NCI-H187 (cell line): Measurements from ENCODE around the gene CAPN13.

Experiments used
- DNase-seq, 2 experiments: peaks; one replicate each; lab custom pipeline; 2025; lab: John Stamatoyannopoulos, UW

Gene CAPN13

DNA sequence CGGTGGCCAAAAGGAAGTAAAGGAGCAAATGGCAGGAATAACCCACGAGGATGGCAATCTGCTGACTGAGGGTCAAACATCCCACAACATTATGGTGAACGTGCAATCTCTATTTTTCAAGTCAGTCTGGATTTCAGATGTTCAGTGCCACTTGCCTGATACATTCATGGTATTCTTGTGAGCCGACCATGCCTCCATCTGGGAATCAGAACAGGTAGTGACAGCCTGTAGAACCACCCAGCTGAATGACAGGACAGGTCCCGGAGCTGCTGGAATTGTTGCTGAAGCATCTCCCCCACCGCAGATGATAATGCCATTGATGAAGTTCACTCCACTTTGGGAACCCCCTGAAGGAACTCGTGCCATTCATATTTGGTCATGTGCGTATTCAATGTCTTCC, 123.2 kb downstream of the CAPN13 start:
- DNase-seq: no peak

DNA sequence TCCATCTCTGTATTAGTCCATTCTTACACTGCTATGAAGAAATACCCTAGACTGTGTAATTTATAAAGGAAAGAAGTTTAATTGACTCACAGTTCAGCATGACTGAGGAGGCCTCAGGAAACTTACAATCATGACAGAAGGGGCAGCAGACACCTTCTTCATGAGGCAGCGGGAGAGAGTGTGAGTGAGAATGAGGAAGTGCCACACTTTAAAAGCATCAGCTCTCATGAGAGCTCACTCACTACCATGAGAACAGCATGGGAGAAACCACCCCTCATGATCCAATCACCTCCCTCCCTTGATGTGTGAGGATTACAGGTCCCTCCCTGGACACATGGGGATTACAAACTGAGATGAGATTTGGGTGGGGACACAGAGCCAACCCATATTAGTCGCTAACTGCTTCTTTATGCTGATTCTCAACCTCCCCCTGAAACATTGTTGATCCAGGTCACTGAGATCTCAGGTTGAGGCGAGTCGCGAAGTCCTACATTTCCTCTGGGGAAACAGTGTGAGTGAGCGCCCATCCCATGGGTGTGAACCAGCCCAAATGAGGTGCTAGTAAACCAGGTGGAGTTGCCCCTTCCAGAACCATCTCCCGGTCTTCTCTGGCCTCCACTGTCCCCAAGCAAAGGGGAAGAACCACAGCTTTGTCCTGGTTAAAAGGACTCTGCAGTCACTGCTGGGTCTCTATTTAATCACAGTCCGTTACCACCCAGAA, 123.8 kb downstream of the CAPN13 start:
- DNase-seq: no peak

DNA sequence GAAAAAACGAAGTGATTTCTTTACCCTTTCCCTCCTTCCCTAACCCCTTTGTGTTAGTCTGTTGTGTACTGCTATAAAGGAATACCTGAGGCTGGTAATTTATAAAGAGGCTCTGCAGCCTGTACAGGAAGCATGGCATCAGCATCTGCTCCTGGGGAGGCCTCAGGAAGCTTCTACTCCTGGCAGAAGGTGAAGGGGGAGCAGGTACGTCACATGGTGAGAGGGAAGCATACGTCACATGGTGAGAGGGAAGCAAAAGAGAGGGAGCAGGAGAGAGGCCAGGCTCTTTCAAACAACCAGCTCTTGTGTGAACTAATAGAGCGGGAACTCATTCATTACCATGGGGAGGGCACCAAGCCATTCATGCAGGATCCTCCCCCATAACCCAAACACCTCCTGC, 126.2 kb downstream of the CAPN13 start:
- DNase-seq: no peak

DNA sequence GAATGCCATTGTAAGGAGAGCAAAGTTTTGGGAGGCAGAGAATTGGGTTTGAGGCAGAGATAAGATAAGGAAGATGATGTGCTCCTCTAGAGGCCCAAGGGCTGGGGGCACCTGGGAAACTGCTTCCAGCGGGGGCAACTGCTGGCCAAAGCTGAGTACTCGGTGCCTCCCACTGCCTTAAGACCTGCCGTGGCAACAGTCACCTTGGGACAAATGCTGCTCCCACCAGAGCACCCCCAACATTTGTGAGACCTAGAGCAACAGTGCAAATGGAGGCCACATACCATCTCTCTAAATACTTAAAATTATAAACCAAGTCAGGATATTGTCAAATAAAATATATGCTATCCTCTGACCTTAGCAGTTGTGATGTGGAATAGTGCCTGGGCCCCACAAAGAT, 127.1 kb downstream of the CAPN13 start:
- DNase-seq: no peak

DNA sequence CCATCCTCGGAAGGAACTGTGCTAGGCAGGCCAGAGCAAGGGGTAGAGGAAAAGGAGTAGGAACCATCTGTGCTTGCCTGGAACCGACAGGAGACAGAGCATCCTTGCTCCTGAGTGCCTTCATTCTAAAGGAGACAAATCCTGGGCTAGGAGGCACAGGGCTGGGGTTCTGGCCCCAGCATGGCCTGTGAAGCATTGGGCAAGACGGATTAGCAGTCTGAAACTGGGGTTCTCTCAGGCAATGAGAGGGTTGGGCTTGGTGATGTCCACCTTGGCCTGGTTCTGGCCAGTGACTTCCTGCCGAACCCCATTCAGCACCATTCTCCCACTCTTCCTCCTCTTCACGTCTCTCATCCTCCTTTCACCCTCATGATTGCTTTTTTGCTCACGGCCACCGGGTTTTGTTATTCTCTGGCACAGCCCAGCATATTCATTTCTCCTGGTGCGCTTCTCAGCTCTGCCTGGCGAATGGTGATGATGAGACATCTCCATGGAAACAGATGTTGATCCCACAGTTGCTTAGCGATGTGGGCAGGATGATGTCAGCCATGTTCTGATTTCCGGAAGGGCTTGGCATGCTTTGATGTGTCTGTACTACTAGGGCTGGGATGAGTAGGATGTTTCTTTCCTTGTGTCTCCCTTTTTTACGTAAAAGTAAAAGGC, 127.7 kb downstream of the CAPN13 start:
- DNase-seq: no peak

DNA sequence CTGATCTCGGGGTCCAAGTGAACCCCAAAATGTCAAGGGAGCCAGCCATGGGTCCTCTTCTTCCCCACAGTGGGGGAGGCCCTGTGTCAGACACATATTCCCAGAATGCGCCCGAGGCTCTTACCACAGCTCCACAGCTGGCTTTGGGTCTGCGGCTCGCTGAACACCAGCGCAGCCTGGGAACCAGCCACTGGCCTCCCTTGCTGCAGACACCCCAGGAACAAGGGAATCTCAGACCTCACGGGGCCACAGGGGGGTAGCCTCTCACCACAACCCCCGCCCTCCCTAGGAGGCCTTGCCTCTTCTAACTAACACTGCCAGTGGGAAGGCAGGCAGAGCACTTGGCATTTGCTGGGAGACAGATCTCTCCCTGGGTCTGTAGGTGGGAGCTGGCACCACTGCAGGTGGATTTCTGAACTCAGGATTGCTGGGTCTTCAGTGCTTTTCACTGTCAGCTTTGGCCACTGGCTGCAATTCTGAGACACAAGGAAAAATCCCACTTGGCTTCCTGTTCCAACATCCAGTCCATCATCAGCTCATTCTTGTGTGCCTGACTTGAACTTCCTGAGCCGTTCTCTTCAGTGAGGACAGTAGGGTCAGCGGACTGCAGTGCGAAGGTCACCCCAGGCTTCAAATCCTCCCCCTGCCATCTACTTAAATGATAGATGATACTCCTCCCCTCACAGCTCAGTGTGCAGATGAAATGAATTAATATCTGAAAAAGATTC, 128.7 kb downstream of the CAPN13 start:
- no peak for DNase-seq

DNA sequence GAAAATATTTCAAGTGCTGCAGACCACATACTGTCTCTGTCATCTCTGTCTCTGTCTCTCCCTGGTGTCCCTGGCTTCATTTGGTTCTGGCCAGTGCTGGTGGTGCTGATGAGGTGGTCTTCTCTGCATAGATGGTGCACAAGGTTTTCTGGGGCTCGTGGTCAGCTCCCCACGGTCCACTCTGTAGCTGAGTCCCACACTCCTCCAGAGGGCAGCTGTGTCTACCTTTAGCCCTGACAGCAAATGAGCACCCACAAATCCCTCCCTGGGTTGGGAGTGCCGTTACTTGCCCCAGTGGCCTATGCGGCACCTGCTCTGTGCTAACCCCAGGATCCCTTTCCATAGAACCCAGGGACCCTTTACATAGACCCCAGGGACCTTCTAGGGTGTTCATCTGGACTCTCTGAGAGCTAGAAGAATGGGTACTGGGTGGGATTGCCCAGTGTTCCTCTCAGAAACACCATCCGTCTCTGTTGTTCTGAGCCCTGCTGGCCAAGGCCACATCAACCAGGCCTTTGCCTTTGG, 129.3 kb downstream of the CAPN13 start:
- DNase-seq: no peak

DNA sequence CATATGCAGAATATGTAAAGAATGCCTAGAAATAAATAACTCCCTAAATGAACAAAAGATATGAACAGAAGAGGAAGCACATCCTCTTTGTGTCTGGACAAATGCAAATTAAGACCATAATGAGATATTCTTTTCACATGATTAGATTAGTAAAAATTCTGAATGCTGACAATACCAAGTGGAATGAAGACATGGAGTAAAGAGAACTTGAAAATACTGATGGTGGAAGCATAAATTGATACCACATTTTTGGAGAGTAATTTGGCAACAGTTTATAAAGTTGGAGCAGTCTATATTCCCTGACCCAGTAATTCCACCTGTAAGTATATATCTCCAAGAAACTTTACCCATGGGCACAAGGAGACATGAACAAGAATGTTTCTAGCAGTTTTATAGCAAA, 130.0 kb downstream of the CAPN13 start:
- DNase-seq: no peak

DNA sequence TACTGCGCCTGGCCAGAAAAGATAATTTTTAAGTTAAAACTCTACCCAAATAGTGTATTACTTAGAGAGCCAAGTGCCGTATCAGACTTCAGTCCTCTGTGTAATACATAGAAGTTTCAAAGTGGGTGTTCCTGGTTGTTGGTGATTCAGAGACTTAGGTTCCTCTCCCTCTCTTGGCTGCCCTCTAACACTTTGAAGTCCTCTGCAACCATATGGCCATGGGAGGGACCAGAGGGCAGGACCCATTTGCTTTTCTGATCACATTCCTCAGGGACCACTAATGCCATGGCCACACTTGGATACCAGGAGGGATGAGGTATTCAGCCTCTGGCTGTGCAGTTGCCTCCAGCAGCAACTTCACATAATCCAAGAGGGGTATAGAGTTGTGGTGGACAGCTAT, 131.5 kb downstream of the CAPN13 start:
- DNase-seq: no peak

DNA sequence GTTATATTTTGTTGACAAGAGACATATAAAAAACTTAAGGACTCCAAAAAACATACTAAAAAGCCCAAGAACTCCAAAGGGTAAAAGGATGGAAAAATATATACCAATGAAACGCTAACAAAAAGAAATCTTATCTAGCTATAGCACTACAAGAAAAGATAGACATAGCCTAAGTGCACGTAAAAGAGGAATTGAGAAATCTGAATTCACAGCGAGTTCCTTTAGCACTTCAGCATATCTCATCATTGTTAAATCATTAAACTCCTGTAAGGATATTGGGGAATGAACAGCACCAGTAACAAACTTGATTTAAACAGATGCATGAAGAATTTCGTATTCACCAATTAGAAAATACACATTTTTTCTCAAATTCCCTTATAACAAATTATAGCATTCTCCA, 134.1 kb downstream of the CAPN13 start:
- DNase-seq: no peak
